Measurements from ENCODE around the gene KLHL17.
A peak's percentile ranks its signal among the peaks of the same experiment; 100 is the strongest.
"Not testable (repeated sequence)": the region's sequence is repeated elsewhere in the genome, so short reads cannot be mapped to it uniquely, and the experiment has no call there.

KLHL17 gene

GRCh38 chr1:982765-983436, 22.5 kb downstream of the KLHL17 start:
- DNase-seq = no peak

- DNase-seq = peak; percentile 74
These were observed 23.6 kb downstream of the KLHL17 start for GRCh38 chr1:983798-984475.

GRCh38 chr1:984476-984814, 24.1 kb downstream of the KLHL17 start:
- no peak for DNase-seq

- DNase-seq = no peak
These were observed 24.7 kb downstream of the KLHL17 start for GRCh38 chr1:985126-985525.

GRCh38 chr1:988061-988460, 27.7 kb downstream of the KLHL17 start:
- DNase-seq = not testable (repeated sequence)

GRCh38 chr1:991275-991674, 30.9 kb downstream of the KLHL17 start:
- not testable (repeated sequence) for DNase-seq

- no peak for DNase-seq
These were observed 31.5 kb downstream of the KLHL17 start for GRCh38 chr1:991895-992294.

GRCh38 chr1:992362-992761, 32.0 kb downstream of the KLHL17 start:
- no peak for DNase-seq

GRCh38 chr1:993379-993995, 33.1 kb downstream of the KLHL17 start:
- DNase-seq = no peak

- DNase-seq = not testable (repeated sequence)
These were observed 34.2 kb downstream of the KLHL17 start for GRCh38 chr1:994546-994945.

- no peak for DNase-seq
These were observed 35.6 kb downstream of the KLHL17 start for GRCh38 chr1:995665-996633.

GRCh38 chr1:996851-997712, 36.7 kb downstream of the KLHL17 start:
- DNase-seq = no peak

- no peak for DNase-seq
These were observed 37.3 kb downstream of the KLHL17 start for GRCh38 chr1:997713-997992.

GRCh38 chr1:997993-998744, 37.8 kb downstream of the KLHL17 start:
- DNase-seq = no peak

- DNase-seq = no peak
These were observed 38.3 kb downstream of the KLHL17 start for GRCh38 chr1:998745-998994.

GRCh38 chr1:998995-999724, 38.8 kb downstream of the KLHL17 start:
- peak; percentile 35 for DNase-seq

- peak; percentile 73 for DNase-seq
These were observed 39.5 kb downstream of the KLHL17 start, which contains the start of gene HES4 for GRCh38 chr1:999725-1000356. Gene HES4 (minus strand): TSS chr1:1000097. CDS start chr1:999973, 124 bp downstream.

- DNase-seq = peak; percentile 58
These were observed 40.1 kb downstream of the KLHL17 start for GRCh38 chr1:1000357-1001056.

GRCh38 chr1:1001057-1001783, 40.8 kb downstream of the KLHL17 start:
- peak; percentile 10 for DNase-seq
